DMS 273 (cell line): ENCODE measurements around the gene ADAMTS7.
A peak's percentile ranks its signal among the peaks of the same experiment; 100 is the strongest.
"Not testable (repeated sequence)": the region's sequence is repeated elsewhere in the genome, so short reads cannot be mapped to it uniquely, and the experiment has no call there.

Experiments
- DNase-seq: peaks from one replicate; lab custom pipeline; 2025; ENCODE audit not compliant: unreplicated experiment; lab: John Stamatoyannopoulos, UW

ADAMTS7 gene

DNA sequence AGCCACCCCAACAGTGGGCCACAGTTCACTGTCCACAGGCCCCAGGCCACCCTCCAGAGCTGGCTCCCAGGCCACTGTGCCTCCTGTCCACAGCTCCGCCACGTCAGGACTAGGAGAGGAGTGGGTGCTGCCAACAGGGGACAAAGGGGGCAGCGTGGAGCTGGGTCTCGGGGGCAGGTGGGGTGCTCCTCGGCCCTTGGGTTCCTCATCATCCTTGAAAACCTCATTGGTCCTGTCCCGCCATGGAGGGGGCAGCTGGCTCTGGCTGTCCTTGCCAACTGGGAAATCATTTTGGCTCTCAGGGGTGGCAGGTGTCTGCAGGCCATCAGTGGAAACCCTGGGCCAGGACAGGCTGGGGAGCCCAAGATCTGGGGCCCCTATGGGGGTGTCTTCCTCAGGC lies 45.2 kb downstream of the ADAMTS7 start:
- DNase-seq, result no peak

DNA sequence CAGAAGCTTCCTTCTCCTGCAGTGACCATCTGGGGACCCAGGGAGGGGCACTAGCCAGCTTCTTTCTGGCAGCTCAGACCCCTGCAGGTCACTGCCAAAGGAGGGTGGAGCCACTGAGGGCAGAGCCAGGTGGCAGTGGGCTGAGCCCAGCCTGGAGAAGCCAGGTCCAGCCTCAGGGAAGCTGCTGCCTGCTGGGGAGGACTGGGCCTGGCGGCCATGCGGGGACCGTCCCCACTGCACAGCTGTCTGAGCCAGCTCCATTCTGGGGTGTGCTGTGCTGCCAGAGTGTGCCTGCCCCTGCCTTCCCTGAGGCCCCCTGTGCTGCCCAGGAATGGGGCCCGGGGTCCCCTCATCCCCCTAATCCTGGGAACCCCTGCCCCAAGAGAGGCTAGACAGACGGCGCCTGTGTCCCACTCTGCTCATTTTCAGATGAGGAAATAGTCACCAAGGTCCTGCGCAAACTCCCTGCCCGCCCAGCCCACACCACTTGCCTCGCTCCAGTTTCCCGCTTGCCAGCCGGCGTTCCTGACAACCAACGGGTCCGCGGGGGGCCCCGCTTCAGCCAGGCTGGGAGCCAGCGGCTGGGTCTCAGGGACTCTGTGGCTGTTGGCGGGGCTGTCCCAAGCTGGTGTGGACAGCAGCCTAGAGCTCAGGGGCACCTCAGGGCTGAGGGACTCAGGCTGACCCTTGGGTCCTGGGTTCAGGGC lies 46.0 kb downstream of the ADAMTS7 start:
- peak; percentile 70 for DNase-seq

DNA sequence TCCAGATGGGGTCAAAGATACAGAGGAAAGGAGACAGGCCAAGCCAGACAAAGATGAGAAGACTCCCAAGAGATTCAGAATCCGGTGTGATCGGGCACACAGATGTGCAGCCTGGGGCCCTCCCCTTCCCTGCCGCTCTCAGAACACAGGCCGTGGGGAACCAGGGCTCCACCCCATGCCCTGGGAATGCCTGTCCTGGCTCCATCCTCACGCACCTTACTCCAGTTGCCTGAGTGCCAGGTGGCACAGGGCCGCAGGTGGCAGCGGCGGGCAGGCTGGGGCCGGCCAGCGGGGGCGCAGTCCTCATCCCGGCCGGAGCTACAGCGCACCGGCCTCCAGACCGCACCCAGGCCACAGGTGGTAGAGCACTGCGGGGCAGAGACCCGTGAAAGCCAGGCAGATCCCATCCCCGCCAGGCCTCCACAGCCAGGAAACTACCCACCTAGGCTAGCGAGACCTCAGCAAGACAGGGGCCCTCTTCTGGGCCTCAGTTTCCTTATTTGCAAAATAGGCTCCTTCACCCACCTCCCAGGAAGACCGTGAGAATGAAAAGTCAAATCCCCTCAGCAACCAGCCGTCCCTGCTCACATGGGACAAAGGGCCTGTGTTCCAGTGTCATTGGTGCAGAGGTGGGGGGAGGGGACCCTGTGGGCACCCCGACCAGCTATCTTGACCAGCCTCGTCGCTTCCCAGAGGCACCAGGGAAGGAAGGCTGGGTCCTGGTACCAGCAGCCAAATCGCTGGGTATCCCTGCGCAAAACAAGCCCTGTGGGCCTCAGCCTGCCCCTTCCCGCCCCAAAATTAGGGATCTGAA lies 46.7 kb downstream of the ADAMTS7 start:
- peak; percentile 41 for DNase-seq

DNA sequence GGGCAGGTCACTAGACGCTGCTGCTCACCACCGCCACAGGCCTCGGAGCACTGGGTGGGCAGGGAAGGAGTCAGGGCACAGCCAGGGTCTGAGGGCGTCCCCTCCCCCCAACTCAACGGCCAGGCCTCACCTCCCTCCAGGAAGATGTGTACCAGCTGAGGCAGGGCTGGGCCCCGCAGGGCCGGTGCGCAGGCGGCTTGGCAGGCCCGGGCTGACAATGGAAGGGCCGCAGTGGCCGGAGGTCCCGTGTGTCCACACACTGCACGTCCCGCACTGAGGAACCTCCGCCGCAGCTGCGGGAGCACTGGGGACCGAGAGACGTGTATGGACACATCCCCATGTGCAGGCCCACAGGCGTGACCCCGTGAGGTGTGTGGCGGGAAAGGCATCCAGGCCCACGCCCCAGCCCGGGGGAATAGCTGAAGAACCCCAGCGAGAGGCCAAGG lies 47.4 kb downstream of the ADAMTS7 start:
- no peak for DNase-seq

DNA sequence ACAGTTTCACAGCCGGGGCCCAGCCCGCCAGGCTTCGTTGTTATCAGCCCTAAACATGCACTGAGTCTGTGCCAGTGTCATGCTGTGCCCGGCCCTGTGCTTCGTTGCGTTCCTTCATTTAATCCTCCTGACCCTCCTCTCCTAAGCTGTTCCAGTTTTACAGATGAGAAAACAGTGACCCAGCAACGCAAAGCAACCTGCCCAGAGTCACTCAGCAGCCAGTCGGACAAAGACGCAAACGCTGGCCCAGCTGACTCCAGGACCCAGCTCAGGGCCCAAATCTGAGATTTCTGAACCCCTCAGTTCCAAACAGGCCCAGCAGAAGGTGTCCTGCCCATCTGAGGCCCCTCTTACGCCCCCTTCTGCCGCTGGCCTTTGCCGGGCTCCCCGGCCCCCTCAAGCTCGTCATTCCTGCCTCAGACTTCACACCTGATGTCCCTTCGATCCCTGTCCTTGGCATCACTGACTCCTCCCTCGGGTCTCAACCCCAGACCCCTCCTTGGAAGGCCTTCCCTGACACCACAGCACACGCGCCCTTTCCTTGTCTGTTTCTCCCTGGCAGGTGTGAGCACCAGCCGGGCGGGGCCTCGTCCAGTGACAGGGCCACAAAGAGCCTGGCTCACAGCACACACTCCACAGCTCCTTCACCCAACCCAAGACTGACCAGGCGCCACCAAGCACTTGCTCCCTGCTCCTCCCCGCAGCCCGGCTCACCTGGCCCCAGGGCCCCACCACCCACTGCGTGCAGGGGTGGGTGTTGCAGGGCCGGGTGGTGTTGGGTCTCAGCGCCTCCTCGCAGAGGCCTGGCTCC lies 48.1 kb downstream of the ADAMTS7 start:
- DNase-seq, result no peak

DNA sequence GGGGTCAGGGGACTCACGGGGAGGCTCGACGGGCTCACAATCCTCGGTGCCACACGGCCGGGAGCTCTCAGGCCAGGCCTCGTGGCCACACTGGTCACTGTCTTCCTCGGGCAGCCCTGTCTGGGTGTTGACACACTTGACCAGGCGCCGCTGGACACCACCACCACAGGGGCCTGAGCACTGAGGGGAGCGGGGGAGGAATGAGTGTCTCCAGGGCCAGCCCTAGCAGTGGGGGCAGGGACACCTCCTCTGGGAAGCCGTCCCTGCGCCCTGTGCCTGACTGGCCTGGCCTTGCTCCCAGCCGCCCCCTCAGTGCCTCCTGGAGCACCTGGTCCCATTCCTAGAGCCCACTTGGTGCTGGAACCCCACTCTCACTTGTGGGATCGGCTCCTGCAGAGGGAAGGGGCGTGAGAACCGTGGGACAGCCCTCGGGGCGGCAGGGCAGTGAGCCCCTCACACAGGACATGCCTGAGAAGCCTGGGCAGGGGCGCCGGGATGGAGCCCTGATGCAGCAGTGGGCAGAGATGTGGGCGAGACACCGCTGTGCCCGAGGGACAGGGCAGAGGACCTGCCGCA lies 48.8 kb downstream of the ADAMTS7 start:
- not testable (repeated sequence) for DNase-seq

DNA sequence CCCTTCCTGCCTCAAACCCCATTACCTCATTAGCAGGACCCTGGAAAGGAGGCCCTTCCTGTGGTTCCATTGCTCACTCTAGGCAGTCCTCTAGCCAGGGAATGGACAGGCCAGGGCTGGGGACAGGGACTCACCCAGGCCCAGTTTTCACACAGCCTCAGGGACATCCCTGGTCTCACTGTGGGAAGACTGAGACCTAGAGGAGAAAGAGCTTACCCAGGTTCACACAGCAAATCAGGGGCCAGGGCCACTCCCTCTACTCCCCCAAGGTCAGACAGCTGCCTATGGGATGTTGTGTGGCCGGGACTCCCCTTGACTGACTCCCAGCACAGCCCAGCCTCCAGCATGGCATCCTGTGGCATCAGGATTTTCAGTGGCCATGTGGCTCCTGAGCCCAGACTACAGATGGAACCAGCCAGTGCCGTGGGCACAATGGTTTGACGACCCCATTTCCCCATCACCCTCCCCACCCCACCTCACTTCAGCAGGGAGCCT lies 49.3 kb downstream of the ADAMTS7 start:
- DNase-seq, result peak; percentile 16

DNA sequence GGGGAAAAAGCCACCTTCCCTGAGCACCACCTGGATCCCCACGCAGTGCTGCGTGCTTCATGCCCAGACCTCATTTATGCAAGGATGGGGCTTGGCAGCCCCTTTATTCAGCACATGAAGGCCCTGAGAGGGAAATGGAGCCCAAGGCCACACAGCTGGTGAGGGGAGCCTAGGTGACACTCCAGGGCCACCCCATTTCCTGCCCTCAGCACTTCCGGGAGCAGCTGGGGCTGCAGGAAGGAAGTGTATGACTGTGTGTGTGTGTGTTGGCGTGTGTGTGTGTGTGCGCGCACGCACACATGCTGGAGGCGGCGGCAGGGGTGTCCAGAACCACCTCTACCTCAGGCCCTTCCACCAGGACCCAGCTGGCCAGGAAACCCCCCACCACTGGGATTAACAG lies 49.8 kb downstream of the ADAMTS7 start:
- DNase-seq, result not testable (repeated sequence)

DNA sequence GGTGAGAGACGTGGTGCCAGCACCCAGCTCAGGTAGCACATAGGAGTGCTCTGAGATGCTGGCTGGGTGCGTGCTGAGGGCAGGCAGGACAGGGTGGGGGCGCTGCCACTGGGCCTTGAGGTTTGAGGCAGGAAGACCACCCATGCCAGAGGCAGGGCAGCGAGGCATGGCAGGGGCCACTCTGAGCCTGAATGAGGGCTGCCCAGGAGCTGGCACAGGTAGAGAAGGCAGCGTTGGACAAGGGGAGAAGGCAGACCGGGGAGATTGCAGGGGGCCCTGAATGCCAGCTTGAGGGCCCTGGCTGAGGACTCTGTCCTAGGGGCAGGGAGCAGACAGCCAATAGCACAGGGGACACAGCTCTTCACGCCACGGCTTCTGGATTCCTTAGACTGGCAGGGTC lies 50.2 kb downstream of the ADAMTS7 start:
- DNase-seq, result no peak

DNA sequence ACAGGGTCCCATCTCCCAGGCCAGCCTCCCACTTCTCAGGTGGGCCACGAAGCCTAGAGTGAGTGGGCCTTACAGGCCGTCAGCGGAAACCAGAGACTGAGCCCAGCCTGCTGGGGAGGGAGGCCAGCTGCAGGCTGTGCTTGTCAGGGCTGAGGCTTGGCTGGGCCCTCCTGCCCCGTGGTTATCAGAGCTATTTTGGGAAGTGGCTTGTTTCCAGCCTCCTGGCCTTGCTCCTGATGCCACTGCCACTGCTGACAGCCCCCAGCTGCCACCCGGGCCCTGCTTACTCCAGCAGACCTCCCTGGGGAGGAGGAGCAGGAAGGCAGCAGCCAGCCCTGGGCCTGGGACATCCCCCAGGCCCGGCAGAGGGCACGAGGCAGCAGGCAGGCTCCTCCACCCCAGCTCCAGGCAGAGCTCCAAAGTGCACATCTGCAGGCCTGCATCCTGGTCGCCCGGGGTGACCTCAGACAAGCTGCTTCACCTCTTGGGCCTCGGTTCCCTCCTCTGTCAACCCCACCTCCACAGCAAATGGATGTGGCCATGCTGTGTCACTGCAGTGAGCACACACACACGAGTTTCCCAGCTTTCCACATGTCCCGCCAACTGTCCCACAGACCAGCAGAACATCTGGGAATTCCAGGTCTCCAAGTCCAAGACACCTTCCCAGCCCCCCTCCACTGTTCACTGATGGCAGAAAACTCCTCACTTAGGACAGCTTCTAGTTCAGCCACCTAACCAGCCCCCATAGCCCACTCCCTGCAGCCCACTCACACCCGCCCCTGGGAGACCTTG lies 51.0 kb downstream of the ADAMTS7 start:
- DNase-seq, result peak; percentile 68

DNA sequence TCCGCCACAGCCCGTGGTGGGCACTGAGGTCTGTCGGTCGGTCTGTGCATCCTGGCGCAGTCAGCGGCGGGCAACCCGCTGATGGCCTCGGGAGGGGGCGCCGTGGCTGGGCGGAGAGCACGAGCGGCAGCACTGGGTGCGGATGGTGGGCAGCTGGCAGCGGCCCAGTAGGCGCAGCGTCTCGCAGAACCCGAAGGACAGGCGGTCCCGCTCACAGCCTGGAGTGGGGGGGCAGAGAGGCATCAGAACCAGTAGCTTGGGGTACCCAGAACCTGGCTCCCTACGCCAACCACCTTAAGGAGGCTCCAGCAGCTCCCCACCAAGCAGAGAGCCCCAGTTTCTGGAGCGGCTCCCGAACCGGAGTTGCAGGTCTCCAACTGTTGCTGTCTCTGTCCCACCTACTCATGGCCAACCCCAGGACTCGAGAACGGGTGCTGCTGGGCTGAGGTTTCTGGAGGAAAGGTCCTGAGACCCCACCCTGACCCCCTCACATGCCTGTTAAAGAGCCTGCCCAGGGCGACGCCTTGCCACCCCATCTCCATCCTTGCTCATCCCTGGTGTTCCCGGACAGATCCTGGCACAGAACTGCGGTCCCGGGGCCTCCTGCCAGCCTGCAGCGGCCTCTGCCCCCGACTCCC lies 51.8 kb downstream of the ADAMTS7 start:
- not testable (repeated sequence) for DNase-seq

DNA sequence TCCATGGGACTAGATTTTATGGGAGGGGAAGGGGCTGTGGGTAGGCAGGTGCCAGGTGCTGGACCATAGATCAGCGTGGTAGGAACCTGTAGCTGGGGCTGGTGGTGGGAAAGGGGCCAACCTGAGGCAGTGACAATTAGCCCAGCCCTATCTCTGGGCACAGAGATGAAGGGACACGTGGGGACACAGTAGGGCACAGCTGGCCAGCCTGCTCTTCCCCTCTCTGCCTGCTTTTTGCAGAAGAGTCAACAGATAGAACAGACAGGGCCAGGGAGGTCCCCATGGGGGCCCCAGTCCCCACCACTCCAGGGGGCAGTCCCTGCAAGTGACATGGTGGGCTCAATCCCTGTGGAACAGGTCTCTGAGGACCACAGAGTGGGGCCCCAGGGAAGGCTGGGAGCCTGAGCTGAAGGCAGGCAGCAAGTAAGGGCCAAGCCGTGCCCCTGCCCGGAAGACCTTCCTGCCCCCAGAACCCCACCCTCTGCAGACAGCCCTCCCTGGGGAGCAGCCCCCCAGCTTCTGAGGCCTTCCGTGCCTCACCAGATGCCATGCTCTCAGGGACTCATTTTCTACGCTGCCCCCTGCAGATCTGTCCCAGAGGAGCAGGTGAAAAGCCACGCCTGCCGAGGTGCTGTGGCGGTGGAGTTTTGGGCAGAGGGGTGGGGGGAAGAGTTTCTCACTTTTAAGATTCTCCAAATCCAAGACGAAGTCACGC lies 52.6 kb downstream of the ADAMTS7 start:
- not testable (repeated sequence) for DNase-seq

DNA sequence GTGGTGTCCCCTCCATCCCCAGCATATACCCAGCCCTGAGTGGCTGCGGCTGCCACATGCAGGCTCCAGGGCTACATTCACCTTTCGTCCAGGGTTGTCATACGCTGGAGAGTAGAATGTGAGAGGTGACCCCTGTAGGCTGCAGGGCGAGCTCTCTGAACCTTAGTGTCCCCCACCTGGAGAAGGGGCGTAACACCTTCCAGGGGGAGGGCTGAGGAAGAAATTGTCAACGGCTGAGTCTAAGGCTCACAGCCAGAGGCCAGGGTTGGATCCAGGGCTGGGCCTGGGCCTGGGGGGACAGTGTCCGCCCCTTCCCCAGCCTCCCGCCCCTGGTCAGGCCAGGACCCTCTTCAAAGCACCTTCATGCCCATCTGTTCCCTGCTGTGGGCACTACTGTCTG lies 53.2 kb downstream of the ADAMTS7 start:
- not testable (repeated sequence) for DNase-seq

DNA sequence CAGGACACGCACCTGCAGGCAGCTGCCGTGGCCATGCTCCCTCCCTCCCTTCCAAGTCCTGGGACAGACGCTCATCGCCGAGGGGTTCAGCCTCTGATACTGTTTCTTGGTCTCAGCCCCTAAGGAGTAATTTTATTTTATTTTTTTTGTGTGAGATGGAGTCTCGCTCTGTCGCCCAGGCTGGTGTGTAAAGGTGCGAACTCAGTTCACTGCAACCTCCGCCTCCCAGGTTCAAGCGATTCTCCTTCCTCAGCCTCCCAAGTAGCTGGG lies 53.7 kb downstream of the ADAMTS7 start:
- no peak for DNase-seq

DNA sequence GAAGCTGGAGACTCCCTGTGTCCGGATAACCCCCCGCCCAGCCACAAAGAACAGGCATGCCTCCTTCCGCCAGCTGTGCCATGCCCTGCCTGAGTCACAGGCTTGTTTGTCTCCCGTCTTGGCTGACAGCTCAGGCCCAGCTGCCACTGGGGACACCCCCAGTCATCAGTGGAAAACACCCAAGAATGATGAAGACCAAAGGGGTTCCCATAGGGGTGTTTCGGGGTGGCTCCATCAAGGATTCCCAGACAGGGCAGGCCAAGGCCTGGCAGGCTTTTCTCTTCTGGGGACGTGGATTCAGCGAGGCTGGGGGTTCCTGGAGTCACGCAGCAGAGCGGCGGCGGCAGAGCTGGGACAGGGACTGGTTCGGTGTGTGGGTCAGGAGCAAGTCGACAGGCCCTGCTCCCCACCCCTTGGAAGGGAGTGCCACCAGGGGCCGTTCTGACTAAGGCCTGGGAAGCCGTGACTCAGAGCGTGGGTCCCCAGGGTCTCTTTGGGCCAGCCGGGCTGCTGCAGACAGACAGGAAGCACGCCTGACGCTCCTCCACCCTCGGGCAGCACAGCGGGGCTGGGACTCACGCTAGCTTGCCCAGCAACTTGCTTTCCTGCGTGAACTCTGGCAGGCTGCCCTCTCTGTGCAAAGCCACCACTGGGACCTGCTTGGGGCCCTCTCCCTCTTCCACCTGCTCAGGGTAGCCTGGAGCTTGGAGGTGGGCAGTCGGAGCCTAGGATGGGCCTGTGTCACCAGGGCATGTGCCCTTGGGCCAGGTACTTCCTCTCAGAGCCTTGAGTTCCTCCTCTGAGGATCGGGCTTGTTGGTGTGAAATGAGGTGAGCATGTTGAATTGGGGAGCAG lies 54.3 kb downstream of the ADAMTS7 start:
- DNase-seq, result peak; percentile 41

DNA sequence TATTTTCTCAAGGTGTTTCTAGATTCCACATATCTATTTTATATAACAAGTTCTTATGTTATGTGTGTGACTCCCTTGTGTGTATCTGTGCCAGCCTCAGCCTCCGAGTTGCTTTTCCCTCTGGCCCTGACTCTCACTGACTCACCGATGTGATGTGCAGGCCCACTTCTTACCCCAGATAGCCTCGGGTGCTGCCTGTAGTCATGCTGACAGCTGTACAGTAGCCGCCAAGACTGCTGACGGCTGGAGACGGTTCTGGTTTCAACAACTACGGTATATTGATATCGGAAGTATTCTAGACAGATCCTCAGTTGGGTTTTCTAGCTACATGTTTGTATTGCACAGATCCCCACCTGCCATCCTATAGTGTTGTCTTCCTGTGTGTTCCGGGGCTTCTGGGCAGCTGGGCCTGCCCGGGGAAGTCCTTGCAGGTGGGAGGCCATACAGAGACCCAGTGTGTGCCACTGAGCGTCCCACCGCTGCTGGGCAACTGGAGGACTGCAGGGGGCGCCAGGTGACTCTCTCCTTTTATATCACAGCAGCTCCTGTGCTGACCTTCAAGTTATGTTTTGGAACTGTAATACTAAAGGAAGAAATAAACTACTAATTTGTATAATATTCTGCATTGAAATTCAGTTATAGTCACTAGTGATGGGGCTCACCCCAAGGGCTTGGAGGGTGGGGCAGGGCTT lies 55.2 kb downstream of the ADAMTS7 start:
- peak; percentile 63 for DNase-seq

DNA sequence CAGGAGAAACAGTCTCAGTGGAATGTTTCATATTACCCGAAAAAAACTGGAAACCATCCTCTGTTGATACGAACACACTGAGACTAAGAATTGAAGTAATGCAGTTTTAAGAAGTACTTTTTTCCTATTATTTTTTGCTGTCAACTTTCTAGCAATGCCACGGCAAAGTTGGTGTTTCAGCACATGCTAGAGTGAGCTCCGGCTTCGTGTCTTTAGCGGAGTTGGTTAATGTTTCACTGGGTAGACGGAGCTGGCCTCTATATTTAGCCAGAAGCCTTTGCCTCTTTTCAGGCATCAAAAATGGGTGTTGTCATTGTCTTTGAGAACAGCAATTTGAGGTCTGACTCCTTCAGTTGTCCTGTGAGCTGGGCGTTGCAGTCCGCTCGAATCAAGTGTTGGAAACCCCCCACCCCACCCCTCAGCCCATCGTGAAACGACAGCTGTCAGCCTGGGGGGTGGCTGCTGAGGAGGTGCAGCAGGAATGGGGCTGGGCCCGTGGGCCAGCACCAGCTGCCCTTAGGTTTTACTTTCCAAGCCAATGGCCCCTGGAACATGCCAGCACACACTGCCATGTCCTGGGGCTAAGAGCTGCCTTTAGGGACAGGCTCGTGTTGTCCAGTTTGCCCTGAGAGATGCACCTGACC lies 56.5 kb downstream of the ADAMTS7 start:
- DNase-seq, result peak; percentile 28
